Activated naive CD8-positive, alpha-beta T cell treated with anti-CD3 and anti-CD28 coated beads, Interleukin-2, amount 50 U/mL, for 24 hours (primary cell): ENCODE data around the gene CBL.
"Not testable (repeated sequence)": the region's sequence is repeated elsewhere in the genome, so short reads cannot be mapped to it uniquely, and the experiment has no call there.

Experiments
- ATAC-seq: fragments of 150-1000 bp; cut with Tn5 transposase; one replicate; pipeline ENCODE4 v1.10.0; 2021
- DNase-seq: peaks from one replicate; pipeline ENCODE4 v3.0.0; 2021
- H3K27ac Mint-ChIP-seq: one replicate; pipeline ENCODE4 v1.8.0; 2021; ENCODE audit warnings: mild to moderate bottlenecking, mixed read lengths
- H3K27me3 Mint-ChIP-seq: one replicate; pipeline ENCODE4 v1.8.0; 2021; ENCODE audit warnings: mixed read lengths
- H3K36me3 Mint-ChIP-seq: one replicate; pipeline ENCODE4 v1.8.0; 2021; ENCODE audit warnings: low read depth, mixed read lengths
- H3K4me1 Mint-ChIP-seq: one replicate; pipeline ENCODE4 v1.8.0; 2021; ENCODE audit warnings: mixed read lengths
- H3K4me3 Mint-ChIP-seq: one replicate; pipeline ENCODE4 v1.8.0; 2021; ENCODE audit warnings: mild to moderate bottlenecking, moderate library complexity, mixed read lengths
- H3K9me3 Mint-ChIP-seq: one replicate; pipeline ENCODE4 v1.8.0; 2021; ENCODE audit warnings: mixed read lengths

The CBL gene

GRCh38 chr11:119205574-119206510 is at the start of gene CBL:
Gene CBL (plus strand): TSS chr11:119206339. CDS start chr11:119206418, 79 bp downstream.
- peak within 1 kb of the TSS; percentile 84 for H3K27ac Mint-ChIP-seq
- peaks cover 33% of the 10 kb centered on the region for H3K4me1 Mint-ChIP-seq
- peak; percentile 85 for ATAC-seq
- no peaks in the 10 kb centered on the region for H3K9me3 Mint-ChIP-seq
- no peaks in the 10 kb centered on the region for H3K27me3 Mint-ChIP-seq
- DNase-seq, result peak; percentile 100
- peaks cover 8% of the 10 kb centered on the region for H3K36me3 Mint-ChIP-seq
- peak within 1 kb of the TSS; percentile 95 for H3K4me3 Mint-ChIP-seq

GRCh38 chr11:119156496-119156895 is 49.6 kb upstream of the CBL start:
- DNase-seq (no peak), ATAC-seq (no peak)
- Mint-ChIP-seq H3K9me3 (no peaks in the 10 kb centered on the region), H3K36me3 (no peaks in the 10 kb centered on the region), H3K27me3 (peaks cover 3% of the 10 kb centered on the region), H3K27ac (no peak overlapping the region), H3K4me1 (no peaks in the 10 kb centered on the region), H3K4me3 (no peak overlapping the region)

GRCh38 chr11:119157063-119157462 is 49.1 kb upstream of the CBL start:
- DNase-seq, result no peak
- no peak for ATAC-seq
- no peaks in the 10 kb centered on the region for H3K36me3 Mint-ChIP-seq
- no peak overlapping the region for H3K27ac Mint-ChIP-seq
- no peaks in the 10 kb centered on the region for H3K9me3 Mint-ChIP-seq
- H3K4me1 Mint-ChIP-seq, result no peaks in the 10 kb centered on the region
- peaks cover 3% of the 10 kb centered on the region for H3K27me3 Mint-ChIP-seq
- H3K4me3 Mint-ChIP-seq, result no peak overlapping the region

- Mint-ChIP-seq H3K27me3 (peaks cover 3% of the 10 kb centered on the region), H3K36me3 (no peaks in the 10 kb centered on the region), H3K9me3 (no peaks in the 10 kb centered on the region), H3K4me1 (no peaks in the 10 kb centered on the region), H3K27ac (no peak overlapping the region), H3K4me3 (no peak overlapping the region)
- ATAC-seq (no peak), DNase-seq (no peak)
Observed at GRCh38 chr11:119158467-119158866, 47.7 kb upstream of the CBL start.

GRCh38 chr11:119160151-119160550 is 46.0 kb upstream of the CBL start:
- H3K4me1 Mint-ChIP-seq, result no peaks in the 10 kb centered on the region

GRCh38 chr11:119161871-119162270 is 44.3 kb upstream of the CBL start:
- Mint-ChIP-seq H3K27ac (no peak overlapping the region), H3K27me3 (no peaks in the 10 kb centered on the region), H3K36me3 (no peaks in the 10 kb centered on the region), H3K4me1 (no peaks in the 10 kb centered on the region), H3K4me3 (no peak overlapping the region), H3K9me3 (no peaks in the 10 kb centered on the region)
- DNase-seq (no peak), ATAC-seq (no peak)

More at GRCh38 chr11:119160151-119160550, 46.0 kb upstream of the CBL start:
- Mint-ChIP-seq H3K27me3 (peaks cover 3% of the 10 kb centered on the region), H3K27ac (no peak overlapping the region), H3K9me3 (no peaks in the 10 kb centered on the region), H3K4me3 (no peak overlapping the region), H3K36me3 (no peaks in the 10 kb centered on the region)
- no peak for ATAC-seq
- no peak for DNase-seq

- no peak overlapping the region for H3K4me3 Mint-ChIP-seq
- no peaks in the 10 kb centered on the region for H3K36me3 Mint-ChIP-seq
- ATAC-seq, result no peak
- no peaks in the 10 kb centered on the region for H3K9me3 Mint-ChIP-seq
- peaks cover 10% of the 10 kb centered on the region for H3K4me1 Mint-ChIP-seq
- DNase-seq, result no peak
- H3K27me3 Mint-ChIP-seq, result no peaks in the 10 kb centered on the region
- no peak overlapping the region for H3K27ac Mint-ChIP-seq
Observed at GRCh38 chr11:119166368-119167076, 39.6 kb upstream of the CBL start.

- H3K27me3 Mint-ChIP-seq, H3K36me3 Mint-ChIP-seq, H3K27ac Mint-ChIP-seq, H3K4me3 Mint-ChIP-seq, H3K9me3 Mint-ChIP-seq, ATAC-seq, DNase-seq: not testable (repeated sequence)
- H3K4me1 Mint-ChIP-seq, result peaks cover 10% of the 10 kb centered on the region
Observed at GRCh38 chr11:119167077-119167458, 39.1 kb upstream of the CBL start.

GRCh38 chr11:119167933-119168332 is 38.2 kb upstream of the CBL start:
- Mint-ChIP-seq H3K4me3 (peak overlapping the region; percentile 89), H3K9me3 (no peaks in the 10 kb centered on the region), H3K27ac (peak overlapping the region; percentile 59), H3K4me1 (peaks cover 10% of the 10 kb centered on the region), H3K27me3 (no peaks in the 10 kb centered on the region), H3K36me3 (no peaks in the 10 kb centered on the region)
- no peak for DNase-seq
- ATAC-seq, result no peak

- Mint-ChIP-seq H3K4me3 (peak within 1 kb of the TSS; percentile 89), H3K4me1 (peaks cover 10% of the 10 kb centered on the region), H3K27me3 (no peaks in the 10 kb centered on the region), H3K9me3 (no peaks in the 10 kb centered on the region), H3K36me3 (no peaks in the 10 kb centered on the region), H3K27ac (peak within 1 kb of the TSS; percentile 88)
- DNase-seq, result peak; percentile 88
- ATAC-seq, result peak; percentile 90
Observed at GRCh38 chr11:119168471-119169281, 37.5 kb upstream of the CBL start, which contains the start of gene NLRX1. Gene NLRX1 (plus strand): TSS chr11:119168725. CDS start chr11:119171404, 2,679 bp downstream.

GRCh38 chr11:119169282-119169719 is 36.8 kb upstream of the CBL start:
- ATAC-seq (peak; percentile 78), DNase-seq (peak; percentile 51)
- Mint-ChIP-seq H3K4me3 (peak overlapping the region; percentile 89), H3K4me1 (peaks cover 10% of the 10 kb centered on the region), H3K36me3 (peaks cover 2% of the 10 kb centered on the region), H3K9me3 (no peaks in the 10 kb centered on the region), H3K27ac (peak overlapping the region; percentile 88), H3K27me3 (no peaks in the 10 kb centered on the region)

GRCh38 chr11:119172513-119172912 is 33.6 kb upstream of the CBL start:
- H3K4me1 Mint-ChIP-seq, result peaks cover 12% of the 10 kb centered on the region

GRCh38 chr11:119173453-119173852 is 32.7 kb upstream of the CBL start:
- Mint-ChIP-seq H3K9me3 (no peaks in the 10 kb centered on the region), H3K27ac (no peak overlapping the region), H3K4me3 (no peak overlapping the region), H3K4me1 (peaks cover 14% of the 10 kb centered on the region), H3K36me3 (peaks cover 4% of the 10 kb centered on the region), H3K27me3 (no peaks in the 10 kb centered on the region)
- ATAC-seq, result no peak
- no peak for DNase-seq

More at GRCh38 chr11:119172513-119172912, 33.6 kb upstream of the CBL start:
- Mint-ChIP-seq H3K4me3 (no peak overlapping the region), H3K9me3 (no peaks in the 10 kb centered on the region), H3K36me3 (peaks cover 4% of the 10 kb centered on the region), H3K27me3 (no peaks in the 10 kb centered on the region), H3K27ac (no peak overlapping the region)
- no peak for DNase-seq
- no peak for ATAC-seq

GRCh38 chr11:119175493-119176077 is 30.6 kb upstream of the CBL start:
- H3K4me1 Mint-ChIP-seq, result peaks cover 7% of the 10 kb centered on the region
- DNase-seq, result no peak
- no peak for ATAC-seq
- no peak overlapping the region for H3K4me3 Mint-ChIP-seq
- H3K27me3 Mint-ChIP-seq, result no peaks in the 10 kb centered on the region
- H3K27ac Mint-ChIP-seq, result no peak overlapping the region
- H3K36me3 Mint-ChIP-seq, result peaks cover 4% of the 10 kb centered on the region
- no peaks in the 10 kb centered on the region for H3K9me3 Mint-ChIP-seq
